DND-41 (cell line): ENCODE data around the gene LAD1.

Experiments used
- EZH2 ChIP-seq: IDR thresholded peaks from 3 replicates; pipeline ENCODE4 v1.6.1; 2012; ENCODE audit warnings: borderline replicate concordance, low read depth, mild to moderate bottlenecking, moderate library complexity, low read length, inconsistent platforms; ENCODE audit not compliant: severe bottlenecking
- TF ChIP-seq, protein P1 (sequence below): IDR thresholded peaks from 2 replicates; pipeline ENCODE4 v1.5.1; 2012; ENCODE audit warnings: borderline replicate concordance, low read length, moderate library complexity, mild to moderate bottlenecking; ENCODE audit not compliant: poor library complexity, severe bottlenecking; ENCODE audit errors: extremely low read depth

- TF ChIP-seq, protein P1, sequence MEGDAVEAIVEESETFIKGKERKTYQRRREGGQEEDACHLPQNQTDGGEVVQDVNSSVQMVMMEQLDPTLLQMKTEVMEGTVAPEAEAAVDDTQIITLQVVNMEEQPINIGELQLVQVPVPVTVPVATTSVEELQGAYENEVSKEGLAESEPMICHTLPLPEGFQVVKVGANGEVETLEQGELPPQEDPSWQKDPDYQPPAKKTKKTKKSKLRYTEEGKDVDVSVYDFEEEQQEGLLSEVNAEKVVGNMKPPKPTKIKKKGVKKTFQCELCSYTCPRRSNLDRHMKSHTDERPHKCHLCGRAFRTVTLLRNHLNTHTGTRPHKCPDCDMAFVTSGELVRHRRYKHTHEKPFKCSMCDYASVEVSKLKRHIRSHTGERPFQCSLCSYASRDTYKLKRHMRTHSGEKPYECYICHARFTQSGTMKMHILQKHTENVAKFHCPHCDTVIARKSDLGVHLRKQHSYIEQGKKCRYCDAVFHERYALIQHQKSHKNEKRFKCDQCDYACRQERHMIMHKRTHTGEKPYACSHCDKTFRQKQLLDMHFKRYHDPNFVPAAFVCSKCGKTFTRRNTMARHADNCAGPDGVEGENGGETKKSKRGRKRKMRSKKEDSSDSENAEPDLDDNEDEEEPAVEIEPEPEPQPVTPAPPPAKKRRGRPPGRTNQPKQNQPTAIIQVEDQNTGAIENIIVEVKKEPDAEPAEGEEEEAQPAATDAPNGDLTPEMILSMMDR = no peak
- TF ChIP-seq EZH2 = no peak
Measured at GRCh38 chr1:201351617-201352016, 47.5 kb downstream of the LAD1 start.
